GM10248 (cell line): ENCODE measurements around the gene TTLL7.

Experiments used
- CTCF ChIA-PET: fragments of 300-600 bp; sonication (Branson Sonifier 250); formaldehyde crosslinking; extraction: SDS; loops from one replicate; lab custom pipeline; 2021; ENCODE audit warnings: antibody characterized with exemption; lab: Yijun Ruan, JAX
- POLR2A ChIA-PET: fragments of 350-650 bp; sonication (Branson Sonifier 250); formaldehyde crosslinking; extraction: SDS; loops from one replicate; lab custom pipeline; 2020; ENCODE audit warnings: antibody characterized with exemption; lab: Yijun Ruan, JAX
- DNase-seq: peaks from one replicate; pipeline ENCODE4 v3.0.0; 2012; ENCODE audit errors: extremely low spot score
- CTCF ChIP-seq: IDR thresholded peaks from 2 replicates; pipeline ENCODE4 v1.5.1; 2012; ENCODE audit warnings: mild to moderate bottlenecking, low read depth; ENCODE audit errors: extremely low read depth, missing control alignments, control extremely low read depth

Gene TTLL7

GRCh38 chr1:83827741-83828140 lies 171.2 kb downstream of the TTLL7 start:
- no peak for DNase-seq
- TF ChIP-seq CTCF, result no peak
- ChIA-PET POLR2A (no interaction called here), CTCF (interaction anchor here (1.6 kb wide), 1 partner anchor 17 kb away, joined by 3 read pairs; no protein-coding TSS in a partner anchor)

- no peak for DNase-seq
- no peak for TF ChIP-seq CTCF
- ChIA-PET CTCF (interaction anchor here (0.6 to 1.3 kb wide), 2 partner anchors 21 to 25 kb away, joined by 3 read pairs; no protein-coding TSS in a partner anchor), POLR2A (no interaction called here)
These were observed 176.7 kb downstream of the TTLL7 start for GRCh38 chr1:83822208-83822607.

- no peak for DNase-seq
- ChIA-PET CTCF (no interaction called here), POLR2A (no interaction called here)
- TF ChIP-seq CTCF, result no peak
These were observed 179.5 kb downstream of the TTLL7 start for GRCh38 chr1:83819436-83819835.

GRCh38 chr1:83818916-83819315 lies 180.0 kb downstream of the TTLL7 start:
- ChIA-PET CTCF (no interaction called here), POLR2A (no interaction called here)
- no peak for TF ChIP-seq CTCF
- DNase-seq, result no peak

GRCh38 chr1:83816836-83817235 lies 182.1 kb downstream of the TTLL7 start:
- no peak for DNase-seq
- TF ChIP-seq CTCF, result no peak
- ChIA-PET CTCF (interaction anchor here (1.2 kb wide), 1 partner anchor 9 kb away, joined by 3 read pairs; no protein-coding TSS in a partner anchor), POLR2A (no interaction called here)

- ChIA-PET POLR2A (no interaction called here), CTCF (interaction anchor here (0.9 kb wide), 1 partner anchor 12 kb away, joined by 4 read pairs; no protein-coding TSS in a partner anchor)
- no peak for TF ChIP-seq CTCF
- no peak for DNase-seq
These were observed 183.6 kb downstream of the TTLL7 start for GRCh38 chr1:83815330-83815729.
